ENCODE results near the gene ASIC1. TPM values are rescaled to one million over a fixed set of nuclear protein-coding genes. Genes with fewer than 3 reads are reported as not detected.

The ASIC1 gene
- total and polyA plus RNA-seq, 2 of the 4 experiments (the other 2 are of a cell fraction) = 1.6 to 9.9 TPM

GRCh38 chr12:50052964-50053363, 4.4 kb upstream of the ASIC1 start:
- intact Hi-C loops (cut with micrococcal nuclease) = no loop called here
- DNase-seq = no peak

More at GRCh38 chr12:50052964-50053363, 4.4 kb upstream of the ASIC1 start:
- Histone ChIP-seq H4K20me1 (ENCODE audit: insufficient read depth, low read length) (peaks cover 7% of the 10 kb centered on the region; the same call in 1 of the 2 replicates), H3K27me3 (ENCODE audit: control insufficient read depth, insufficient read depth, low read length) (peaks cover 56% of the 10 kb centered on the region), H2BK20ac (ENCODE audit: low read depth, low read length) (no peak overlapping the region), H3K9me3 (ENCODE audit: control insufficient read depth, insufficient read depth, low read length) (no peaks in the 10 kb centered on the region), H3K14ac (replicated peaks; ENCODE audit: low read depth, low read length) (no peak overlapping the region), H3K4me2 (ENCODE audit: low read depth, low read length) (no peak overlapping the region), H2BK15ac (ENCODE audit: low read depth, low read length) (no peak overlapping the region), H4K8ac (ENCODE audit: low read depth in 2 of 2, low read length in 2 of 2) (no peak overlapping the region), H3K79me1 (ENCODE audit: low read depth in 1 of 2, low read length in 2 of 2) (no peaks in the 10 kb centered on the region; a peak in 1 of 4 replicates), H3K23ac (ENCODE audit: low read depth, low read length) (no peak overlapping the region), H3K4me1 (ENCODE audit: control insufficient read depth, insufficient read depth, low read length) (peaks cover 4% of the 10 kb centered on the region), H3K56ac (ENCODE audit: extremely low read depth, insufficient read depth, low read length) (no peak overlapping the region), H3K9me1 (ENCODE audit: insufficient read depth, low read length) (no peaks in the 10 kb centered on the region), H2AFZ (replicated peaks; ENCODE audit: low read length, poor library complexity) (no peak overlapping the region), H2BK5ac (ENCODE audit: low read depth, low read length, poor library complexity, severe bottlenecking) (no peak overlapping the region), H3K18ac (ENCODE audit: low read depth, low read length) (no peak overlapping the region), H2BK120ac (ENCODE audit: low read depth, low read length) (no peak overlapping the region), H4K5ac (ENCODE audit: low read depth, low read length) (no peak overlapping the region), H3K36me3 (ENCODE audit: control insufficient read depth, insufficient read depth, low read length) (no peaks in the 10 kb centered on the region), H3K27ac (ENCODE audit: insufficient read depth, low read length) (no peak overlapping the region), H3K4me3 (ENCODE audit: insufficient read depth, low read depth, low read length) (no peak overlapping the region), H4K91ac (ENCODE audit: insufficient read depth, low read depth, low read length) (no peak overlapping the region), H2AK9ac (replicated peaks; ENCODE audit: low read depth, low read length, poor library complexity) (no peak overlapping the region), H3K9ac (ENCODE audit: low read depth, low read length) (no peak overlapping the region), H2AK5ac (ENCODE audit: low read depth, low read length) (no peak overlapping the region), H3K4ac (ENCODE audit: low read depth, low read length) (no peak overlapping the region)
- ChIA-PET CTCF (interaction anchor here (1.6 kb wide), 1 partner anchor 85 kb away, joined by 4 read pairs; no protein-coding TSS in a partner anchor), POLR2A (ENCODE audit: unreplicated experiment) (no interaction called here)
- ATAC-seq (ENCODE audit: low read depth) = no peak
- TF ChIP-seq CTCF (conservative IDR thresholded peaks at IDR 0.05; ENCODE audit: low read depth, low read length) = no peak
- TF ChIP-seq MXI1 (IDR thresholded peaks at IDR 0.05; ENCODE audit: borderline replicate concordance, low read depth, low read length) = no peak
- no peak for TF ChIP-seq RCOR1 (IDR thresholded peaks at IDR 0.05; ENCODE audit: insufficient replicate concordance, low read length)
- no peak for TF ChIP-seq RAD21 (IDR thresholded peaks at IDR 0.05; ENCODE audit: low read length)
- no peak for TF ChIP-seq BHLHE40 (IDR thresholded peaks at IDR 0.05; ENCODE audit: low read depth, low read length)
- no peak for TF ChIP-seq POLR2A (IDR thresholded peaks at IDR 0.05; ENCODE audit: low read depth, low read length)
- no peak for TF ChIP-seq MAFK (IDR thresholded peaks at IDR 0.05; ENCODE audit: low read depth, low read length)
- TF ChIP-seq MAZ (IDR thresholded peaks at IDR 0.05; ENCODE audit: borderline replicate concordance, low read depth, low read length) = no peak
- no peak for TF ChIP-seq CHD1 (IDR thresholded peaks at IDR 0.05; ENCODE audit: low read depth, low read length)
- no peak for TF ChIP-seq RFX5 (IDR thresholded peaks at IDR 0.05; ENCODE audit: low read depth, low read length)
- no peak for TF ChIP-seq USF2 (IDR thresholded peaks at IDR 0.05; ENCODE audit: low read depth, low read length)
- no peak for TF ChIP-seq FOS (IDR thresholded peaks at IDR 0.05; ENCODE audit: low read depth, low read length)
- no peak for TF ChIP-seq ELK1 (IDR thresholded peaks at IDR 0.05; ENCODE audit: borderline replicate concordance, low read depth, low read length)
- no peak for TF ChIP-seq SMC3 (IDR thresholded peaks at IDR 0.05; ENCODE audit: low read depth, low read length)
- WGBS, 2 experiments (ENCODE audit: extremely low coverage in 2 of 2, insufficient read length in 1 of 2) = no CpG with 5 or more reads among the region's 7 CpGs
- no TSS peak for BruUV-seq (replicated peaks)
- dilution Hi-C loops (cut with HindIII; ENCODE audit: low sequenced_read_pairs, unreplicated experiment) (no loop called here), in situ Hi-C loops (cut with MboI; ENCODE audit: low sequenced_read_pairs) (loop anchor here (5.0 kb wide), 1 partner anchor 186 kb away; no protein-coding TSS in a partner anchor)

All from IMR-90 (cell line).